ENCODE results near the gene USO1.
"Not testable (repeated sequence)": the region's sequence is repeated elsewhere in the genome, so short reads cannot be mapped to it uniquely, and the experiment has no call there.

Gene USO1

DNA sequence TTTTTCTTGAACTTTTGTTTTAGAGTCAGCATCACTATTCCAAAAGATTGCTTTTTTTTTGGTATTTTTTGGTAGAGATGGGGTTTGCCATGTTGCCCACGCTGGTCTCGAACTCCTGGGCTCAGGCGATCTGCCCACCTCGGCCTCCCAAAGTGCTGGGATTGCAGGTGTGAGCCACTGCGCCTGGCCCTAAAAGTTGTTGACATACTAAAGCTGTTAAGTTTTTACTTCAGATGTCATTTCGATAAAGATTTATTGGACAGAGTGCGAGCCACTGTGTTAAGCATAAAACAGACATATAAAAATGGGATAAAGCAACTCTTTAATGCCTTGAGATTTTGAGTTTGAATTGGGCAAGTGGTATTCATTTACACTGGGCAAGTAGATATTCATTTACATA is 28.3 kb downstream of the USO1 start:
- in situ Hi-C loops (cut with HindIII; ENCODE audit: low sequenced_read_pairs), result no loop called here

DNA sequence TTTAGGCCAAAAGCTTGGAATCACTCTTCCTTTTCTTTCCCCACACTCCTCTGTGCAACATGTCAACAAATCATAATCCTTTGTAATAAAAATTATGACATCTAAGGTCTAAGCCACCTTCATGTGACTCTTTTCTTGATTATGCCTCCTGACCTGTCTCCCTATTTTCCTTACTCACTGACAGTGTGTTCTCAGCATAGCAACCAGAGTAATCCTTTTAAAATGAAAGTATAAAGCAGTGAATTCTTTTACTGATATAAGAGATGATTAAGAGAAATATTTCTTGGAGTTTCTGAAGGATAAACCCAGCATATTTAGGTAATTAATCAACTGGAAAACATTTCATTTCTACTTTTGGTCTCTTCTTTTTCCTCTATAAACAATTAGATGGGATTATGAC is 44.7 kb downstream of the USO1 start:
- in situ Hi-C loops (cut with HindIII; ENCODE audit: low sequenced_read_pairs), result no loop called here

DNA sequence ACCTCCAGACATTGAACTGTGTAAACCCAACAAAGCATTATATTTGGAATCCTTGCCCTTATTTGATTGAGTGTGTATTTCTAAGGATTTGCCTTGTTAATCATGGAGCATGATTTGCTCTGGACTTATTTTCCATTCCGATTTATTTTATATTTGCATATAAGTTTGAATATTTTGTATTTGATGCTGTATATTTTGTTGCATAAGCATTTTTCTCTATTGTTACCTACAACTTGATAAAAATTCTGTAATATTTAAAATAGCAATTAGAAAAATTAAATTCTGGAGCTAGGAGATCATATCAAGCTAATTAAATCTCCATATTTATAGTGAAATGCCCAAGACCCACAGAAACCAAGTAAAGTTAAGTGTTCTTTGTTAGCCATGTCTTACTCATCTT is 47.2 kb downstream of the USO1 start:
- in situ Hi-C loops (cut with HindIII; ENCODE audit: low sequenced_read_pairs), result no loop called here

DNA sequence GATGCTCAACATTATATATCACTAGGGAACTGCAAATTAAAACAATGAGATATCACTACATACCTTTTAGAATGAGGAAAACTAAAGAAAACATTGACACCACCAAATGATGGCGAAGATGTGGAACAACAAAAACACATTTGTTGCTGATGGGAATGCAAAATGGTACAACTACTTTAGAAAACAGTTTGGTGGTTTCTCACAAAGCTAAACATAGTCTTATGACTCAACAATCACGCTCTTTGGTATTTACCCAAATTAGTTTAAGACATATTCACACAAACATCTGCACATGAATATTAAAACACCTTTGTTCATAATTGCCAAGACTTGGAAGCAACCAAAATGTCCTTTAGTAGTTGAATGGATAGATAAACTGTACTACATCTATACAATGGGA is 53.2 kb downstream of the USO1 start:
- in situ Hi-C loops (cut with HindIII; ENCODE audit: low sequenced_read_pairs), result no loop called here

DNA sequence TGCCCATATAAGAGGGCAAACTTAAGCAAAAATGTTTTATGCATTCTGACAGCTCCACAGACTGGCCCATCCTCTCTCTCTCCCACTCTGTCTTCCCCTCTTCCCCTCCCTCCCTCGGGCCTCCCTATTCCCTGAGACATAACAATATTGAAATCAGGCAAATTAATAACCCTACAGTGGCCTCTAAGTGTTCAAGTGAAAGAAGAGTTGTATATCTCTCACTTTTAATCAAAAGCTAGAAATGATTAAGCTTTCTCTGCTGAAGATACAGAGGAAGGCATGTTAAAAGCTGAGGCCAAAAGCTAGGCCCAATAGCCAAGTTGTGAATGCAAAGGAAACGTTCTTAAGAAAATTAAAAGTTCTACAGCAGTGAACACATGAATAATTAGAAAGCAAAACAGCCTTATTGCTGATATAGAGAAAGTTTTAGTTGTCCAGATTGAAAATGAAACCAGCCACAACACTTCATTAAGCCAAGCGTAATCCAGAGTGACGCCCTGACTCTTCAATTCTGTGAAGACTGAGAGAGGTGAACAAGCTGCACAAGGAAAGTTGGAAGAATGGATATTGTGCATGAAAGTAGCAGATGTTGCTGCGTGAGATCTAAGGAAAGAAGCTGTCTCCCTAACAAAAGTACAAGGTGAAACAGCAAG is 54.9 kb downstream of the USO1 start:
- in situ Hi-C loops (cut with HindIII; ENCODE audit: low sequenced_read_pairs), result no loop called here

DNA sequence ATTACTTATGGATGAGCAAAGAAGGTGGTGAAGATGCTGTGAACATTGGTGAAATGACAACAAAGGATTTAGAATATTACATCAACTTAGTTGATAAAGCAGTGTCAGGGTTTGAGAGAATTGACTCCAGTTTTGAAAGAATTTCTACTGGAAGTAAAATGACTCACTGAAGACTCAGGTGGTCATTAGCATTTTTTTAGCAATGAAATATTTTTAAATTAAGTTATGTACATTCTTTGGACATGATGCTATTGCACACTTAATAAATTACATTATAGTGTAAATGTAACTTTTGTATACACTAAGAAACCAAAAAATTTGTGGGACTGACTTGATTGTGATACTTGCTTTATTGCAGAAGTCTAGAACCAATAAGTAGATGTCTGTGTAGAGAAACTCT is 56.9 kb downstream of the USO1 start:
- in situ Hi-C loops (cut with HindIII; ENCODE audit: low sequenced_read_pairs), result no loop called here

DNA sequence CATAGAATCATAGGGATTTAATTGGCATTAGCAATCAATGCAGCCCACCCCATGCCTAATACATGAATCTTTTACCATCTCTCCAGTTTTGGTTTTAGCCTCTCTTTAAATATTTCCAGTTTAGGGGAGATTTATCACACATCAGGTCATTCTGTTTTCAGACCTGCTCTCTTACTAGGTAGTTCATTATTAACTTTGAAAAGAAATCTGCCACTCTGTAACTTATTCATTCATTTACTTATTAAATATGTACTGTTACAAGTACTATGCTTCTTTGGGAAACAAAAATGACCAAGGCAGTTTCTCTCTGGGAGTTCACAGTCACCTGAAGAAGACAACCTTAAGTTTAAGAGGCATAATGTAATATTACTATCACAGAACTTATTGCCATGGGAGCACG is 62.1 kb downstream of the USO1 start:
- in situ Hi-C loops (cut with HindIII; ENCODE audit: low sequenced_read_pairs), result no loop called here

DNA sequence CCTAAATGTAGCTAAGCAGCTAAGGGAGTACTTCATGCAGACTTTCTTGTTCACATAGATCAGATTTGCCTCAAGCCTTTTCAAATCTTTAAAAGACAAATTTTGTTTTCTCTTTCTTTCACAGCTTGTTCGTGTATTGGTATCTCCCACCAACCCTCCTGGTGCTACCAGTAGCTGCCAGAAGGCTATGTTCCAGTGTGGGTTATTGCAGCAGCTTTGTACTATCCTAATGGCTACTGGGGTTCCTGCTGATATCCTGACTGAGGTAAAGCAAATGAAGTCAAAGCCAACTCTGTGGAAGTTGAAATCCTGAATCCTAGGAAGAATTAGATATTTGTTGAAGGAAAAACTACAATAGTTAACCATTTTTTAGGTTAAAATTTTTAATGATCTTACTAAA is 62.6 kb downstream of the USO1 start:
- in situ Hi-C loops (cut with HindIII; ENCODE audit: low sequenced_read_pairs), result no loop called here

DNA sequence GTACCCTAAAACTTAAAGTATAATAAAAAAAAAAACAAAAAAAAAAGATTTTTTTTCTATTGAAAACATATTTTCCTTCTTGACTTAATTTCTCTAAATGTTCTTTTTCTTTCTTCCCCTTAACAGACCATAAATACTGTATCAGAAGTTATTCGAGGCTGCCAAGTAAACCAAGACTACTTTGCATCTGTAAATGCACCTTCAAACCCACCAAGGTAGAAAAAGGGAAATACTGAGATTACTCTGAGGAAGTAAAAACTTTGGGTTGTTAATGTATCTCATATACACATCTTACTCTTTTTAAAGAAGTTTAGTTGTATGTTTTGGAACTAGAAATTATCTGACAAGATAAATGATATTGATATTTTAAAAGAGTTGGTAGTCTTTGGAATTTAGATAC is 65.6 kb downstream of the USO1 start:
- in situ Hi-C loops (cut with HindIII; ENCODE audit: low sequenced_read_pairs), result no loop called here

DNA sequence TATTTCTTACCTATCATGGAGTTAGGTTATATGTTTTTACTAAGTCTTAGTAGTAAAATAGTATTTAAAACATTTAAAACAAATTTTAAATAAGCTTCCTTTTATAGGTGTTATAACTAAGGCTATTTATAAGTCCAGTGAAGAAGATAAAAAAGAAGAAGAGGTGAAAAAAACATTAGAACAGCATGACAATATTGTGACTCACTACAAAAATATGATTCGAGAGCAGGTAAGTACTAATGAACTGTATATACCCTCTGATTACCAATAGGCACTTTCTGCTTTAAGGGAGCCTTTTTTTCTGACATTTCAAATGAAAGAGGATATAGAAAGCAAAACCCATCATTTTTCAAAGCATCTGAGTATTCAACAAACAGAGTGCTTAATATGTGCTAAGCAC is 76.6 kb downstream of the USO1 start:
- in situ Hi-C loops (cut with HindIII; ENCODE audit: low sequenced_read_pairs), result no loop called here

DNA sequence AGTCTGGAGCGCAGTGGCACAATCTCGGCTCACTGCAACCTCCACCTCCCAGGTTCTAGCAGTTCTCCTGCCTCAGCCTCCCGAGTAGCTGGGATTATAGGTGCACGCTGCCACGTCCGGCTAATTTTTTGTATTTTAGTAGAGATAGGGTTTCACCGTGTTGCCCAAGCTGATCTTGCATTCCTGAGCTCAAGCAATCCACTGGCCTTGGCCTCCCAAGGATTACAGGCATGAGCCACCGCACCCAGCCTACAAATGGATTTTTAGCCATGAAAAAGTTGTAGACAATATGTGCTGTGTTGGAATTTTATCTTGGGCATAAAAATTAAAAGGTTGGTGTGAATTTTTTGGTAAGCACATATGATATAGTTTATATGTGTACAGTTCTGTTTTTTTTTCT is 81.7 kb downstream of the USO1 start:
- in situ Hi-C loops (cut with HindIII; ENCODE audit: low sequenced_read_pairs), result not testable (repeated sequence)

DNA sequence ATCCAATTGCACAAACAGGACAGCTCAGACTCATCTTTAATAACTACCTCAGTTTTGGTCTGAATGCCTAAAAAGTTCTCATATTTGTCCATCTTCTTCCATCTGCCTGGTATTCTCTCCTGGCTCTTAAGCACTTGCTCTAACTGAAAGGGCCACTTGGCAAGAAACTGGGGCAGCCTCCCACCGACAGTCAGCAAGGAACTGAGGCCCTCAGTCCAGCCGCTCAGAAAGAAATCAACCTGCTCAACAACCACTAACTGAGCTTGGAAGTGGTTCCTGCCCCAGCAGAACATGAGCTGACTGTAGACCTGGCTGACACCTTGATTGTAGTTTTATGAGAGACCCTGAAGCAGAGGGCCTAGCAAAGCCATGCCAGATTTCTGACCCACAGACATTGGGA is 93.5 kb downstream of the USO1 start:
- in situ Hi-C loops (cut with HindIII; ENCODE audit: low sequenced_read_pairs), result no loop called here

DNA sequence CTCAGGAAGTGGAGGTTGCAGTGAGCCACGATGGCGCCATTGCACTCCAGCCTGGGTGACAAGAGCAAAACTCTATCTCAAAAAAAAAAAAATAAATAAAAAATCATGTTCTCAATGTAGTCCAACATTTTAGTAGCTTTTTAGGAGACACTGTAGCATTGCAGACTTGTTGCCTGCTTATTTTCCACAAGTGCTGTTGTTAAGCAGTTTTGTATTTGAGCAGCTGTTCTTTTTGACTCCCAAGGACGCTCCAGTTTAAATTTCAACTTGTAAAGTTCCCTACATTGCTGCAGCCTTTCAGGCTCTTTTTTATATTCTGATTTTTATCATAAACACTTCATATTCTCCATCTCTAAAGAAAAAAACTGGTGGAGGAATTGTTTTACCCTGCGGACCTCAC is 94.7 kb downstream of the USO1 start:
- in situ Hi-C loops (cut with HindIII; ENCODE audit: low sequenced_read_pairs), result no loop called here

DNA sequence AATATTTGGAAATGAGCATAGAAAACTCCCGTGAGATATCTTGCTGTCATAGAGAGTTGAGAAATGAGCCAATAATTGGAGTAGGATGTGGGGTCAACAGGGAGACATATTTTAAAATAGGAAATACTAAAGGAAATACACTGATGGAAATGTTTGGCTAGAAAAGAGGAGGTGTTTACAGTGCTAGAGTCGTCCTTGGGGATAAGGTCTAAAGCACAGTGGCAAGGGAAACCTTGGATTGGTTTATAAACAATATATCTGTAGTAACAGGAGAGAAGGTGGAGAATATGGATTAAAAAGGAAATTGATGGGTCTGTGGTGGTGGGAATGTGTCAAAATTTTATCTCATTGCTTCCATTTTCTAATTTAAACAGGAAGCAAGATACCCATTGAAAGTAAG is 95.8 kb downstream of the USO1 start:
- in situ Hi-C loops (cut with HindIII; ENCODE audit: low sequenced_read_pairs), result no loop called here

DNA sequence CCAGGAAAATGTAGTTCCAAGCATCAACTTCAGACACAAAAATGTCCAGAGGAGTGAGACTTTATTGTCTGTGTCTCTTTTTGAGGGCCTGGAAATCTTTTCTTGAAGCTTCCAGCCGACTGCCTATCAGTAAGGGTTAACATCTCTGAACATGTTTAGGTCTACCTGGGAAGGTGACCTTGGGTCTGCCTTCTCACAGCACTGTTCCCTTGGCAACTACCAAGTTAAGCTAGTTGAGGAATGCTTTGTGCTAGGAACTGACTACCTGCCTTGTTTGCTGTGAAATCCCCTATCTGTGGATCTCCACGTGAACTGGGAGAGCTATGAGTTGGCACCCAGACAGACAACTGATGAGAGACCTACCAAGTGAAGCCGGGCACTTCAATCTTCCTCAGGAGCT is 96.3 kb downstream of the USO1 start:
- in situ Hi-C loops (cut with HindIII; ENCODE audit: low sequenced_read_pairs), result no loop called here

DNA sequence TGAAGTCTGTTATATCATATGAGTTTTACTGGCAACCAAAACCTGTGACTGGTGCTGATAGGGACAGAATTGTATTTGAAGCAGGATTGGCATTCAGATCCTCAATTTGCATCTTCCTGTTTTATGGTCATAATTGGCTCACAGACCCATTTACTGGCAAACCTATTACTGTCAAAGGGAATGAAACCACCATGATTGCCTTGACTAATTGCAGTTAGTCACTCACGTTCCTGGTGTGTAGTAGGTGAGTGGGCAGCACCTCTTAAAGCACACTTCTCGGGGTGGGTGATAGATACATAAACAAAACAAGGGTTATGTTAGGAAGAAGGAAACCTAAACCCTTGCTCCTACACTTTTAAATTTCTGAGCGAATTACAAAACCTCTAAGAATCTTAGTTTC is 96.8 kb downstream of the USO1 start:
- in situ Hi-C loops (cut with HindIII; ENCODE audit: low sequenced_read_pairs), result no loop called here

DNA sequence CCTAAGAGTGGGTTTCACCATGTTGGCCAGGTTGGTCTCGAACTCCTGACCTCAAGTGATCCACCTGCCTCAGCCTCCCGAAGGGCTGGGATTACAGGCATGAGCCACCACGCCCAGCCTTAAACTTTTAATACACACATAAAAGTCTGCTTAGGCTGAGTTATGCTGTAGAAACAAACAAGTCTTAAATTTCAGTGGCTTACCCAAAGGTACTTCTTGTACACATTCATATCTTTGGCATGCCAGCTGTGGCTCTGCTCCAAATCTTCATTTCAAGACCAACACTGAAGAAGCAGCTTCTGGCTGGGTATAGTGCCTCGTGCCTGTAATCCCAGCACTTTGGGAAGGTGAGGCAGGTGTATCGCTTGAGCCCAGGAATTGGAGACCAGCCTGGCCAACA is 97.6 kb downstream of the USO1 start:
- in situ Hi-C loops (cut with HindIII; ENCODE audit: low sequenced_read_pairs), result no loop called here

DNA sequence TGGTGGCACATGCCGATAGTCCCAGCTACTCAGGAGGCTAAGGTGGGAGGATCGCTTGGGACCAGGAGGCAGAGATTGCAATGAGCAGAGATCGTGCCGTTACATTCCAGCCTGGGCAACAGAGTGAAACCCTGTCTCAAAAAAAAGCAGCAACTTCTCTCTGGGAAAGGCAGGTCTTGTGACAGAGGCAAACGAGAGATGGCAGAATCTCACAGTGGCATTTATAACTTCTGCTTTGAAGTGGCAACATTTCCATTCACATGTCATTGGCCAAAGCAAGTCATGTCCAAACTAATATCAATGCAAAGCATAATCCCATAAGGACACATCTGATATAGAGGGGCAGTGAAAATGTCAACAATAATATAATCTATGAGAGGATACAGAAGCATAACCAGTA is 98.0 kb downstream of the USO1 start:
- in situ Hi-C loops (cut with HindIII; ENCODE audit: low sequenced_read_pairs), result no loop called here

DNA sequence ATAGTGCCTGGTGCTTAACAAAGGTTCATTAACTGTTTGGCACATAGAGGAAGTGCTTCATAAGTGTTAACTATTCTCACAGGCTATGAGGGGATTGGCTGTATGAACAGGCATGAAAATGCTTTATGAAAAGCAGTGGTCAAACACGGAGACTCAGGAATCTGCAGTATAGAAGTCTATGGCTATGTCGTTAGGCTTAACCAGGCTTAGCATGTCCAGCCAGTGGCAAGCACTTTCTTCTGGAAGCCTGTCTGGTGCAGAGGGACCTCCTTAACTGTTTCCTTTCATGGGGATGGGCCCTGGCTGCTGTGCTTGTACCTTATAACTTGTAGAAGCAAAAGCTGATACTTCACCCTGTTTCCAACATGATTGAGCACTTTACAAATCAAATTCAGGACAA is 99.4 kb downstream of the USO1 start:
- in situ Hi-C loops (cut with HindIII; ENCODE audit: low sequenced_read_pairs), result no loop called here

DNA sequence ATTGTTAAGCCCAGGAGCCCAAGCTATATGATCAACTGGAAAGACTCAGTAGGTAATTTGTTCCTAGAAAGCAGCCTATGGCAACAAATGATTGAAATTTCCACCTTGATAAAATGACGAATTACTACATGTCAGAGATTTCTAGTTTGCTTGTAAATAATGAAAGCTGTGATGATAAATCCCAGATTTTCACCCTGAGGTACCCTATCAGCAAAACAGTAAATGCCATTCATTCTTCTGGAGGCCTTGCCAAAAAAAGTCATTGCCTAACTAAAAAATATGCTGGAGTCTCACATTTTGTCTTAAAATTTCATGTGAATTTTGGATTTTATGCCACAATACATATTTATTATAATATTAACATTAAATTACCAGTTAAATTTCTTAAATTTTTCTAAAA is 106.5 kb downstream of the USO1 start:
- in situ Hi-C loops (cut with HindIII; ENCODE audit: low sequenced_read_pairs), result no loop called here

DNA sequence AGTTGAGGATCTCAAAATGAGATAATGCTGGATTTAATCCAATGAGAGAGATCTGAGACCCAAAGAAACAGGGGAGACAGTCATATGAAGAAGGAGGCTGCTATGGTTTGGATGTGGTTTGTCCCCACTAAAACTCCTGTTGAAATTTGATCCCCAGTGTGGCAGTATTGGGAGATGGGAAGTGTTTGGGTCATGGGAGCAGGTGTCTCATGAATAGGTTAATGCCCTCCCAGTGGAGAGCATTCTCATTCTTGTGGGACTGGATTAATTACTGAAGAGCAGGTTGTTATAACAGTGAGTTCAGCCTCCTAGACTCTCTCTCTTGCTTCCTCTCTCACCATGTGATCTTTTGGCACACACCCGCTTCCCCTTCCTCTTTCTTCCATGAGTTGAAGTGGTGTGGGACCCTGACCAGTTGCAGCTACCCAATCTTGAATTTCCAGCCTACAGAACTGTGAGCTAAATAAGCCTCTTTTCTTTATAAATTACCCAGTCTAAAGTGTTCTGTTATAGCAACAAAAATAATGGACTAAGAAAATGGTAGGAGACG is 107.6 kb downstream of the USO1 start:
- in situ Hi-C loops (cut with HindIII; ENCODE audit: low sequenced_read_pairs), result no loop called here

DNA sequence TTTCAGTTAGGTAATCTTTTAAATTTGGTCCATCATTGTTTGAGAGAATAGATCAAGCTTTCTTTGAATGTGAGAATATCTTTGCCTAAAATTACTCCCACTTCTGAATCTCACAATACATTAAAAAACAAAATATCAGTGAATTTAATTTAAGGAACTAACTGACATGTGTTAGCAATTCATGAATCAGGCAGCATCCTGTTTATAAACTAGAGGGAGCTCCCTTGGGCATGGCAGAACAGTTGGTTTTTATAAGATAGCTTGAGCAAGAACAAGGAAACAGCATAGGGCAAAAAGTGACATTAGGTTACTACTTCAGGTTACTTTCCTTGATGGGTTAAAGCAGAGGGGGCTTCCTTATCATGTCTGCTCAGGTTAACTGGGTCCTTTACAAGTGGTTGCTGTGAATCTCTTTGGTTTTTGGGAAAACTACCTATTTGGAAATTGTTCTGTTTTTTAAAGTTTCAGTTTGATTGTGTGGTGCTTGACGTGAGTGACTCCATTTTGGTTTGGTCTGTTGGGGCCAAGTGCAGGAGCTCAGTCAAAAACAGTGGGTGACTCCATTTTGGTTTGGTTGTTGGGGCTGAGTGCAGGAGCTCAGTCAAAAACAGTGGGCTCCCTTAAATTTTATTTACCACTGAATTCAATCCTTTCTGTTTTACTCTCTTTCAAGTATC is 109.9 kb downstream of the USO1 start:
- in situ Hi-C loops (cut with HindIII; ENCODE audit: low sequenced_read_pairs), result no loop called here

DNA sequence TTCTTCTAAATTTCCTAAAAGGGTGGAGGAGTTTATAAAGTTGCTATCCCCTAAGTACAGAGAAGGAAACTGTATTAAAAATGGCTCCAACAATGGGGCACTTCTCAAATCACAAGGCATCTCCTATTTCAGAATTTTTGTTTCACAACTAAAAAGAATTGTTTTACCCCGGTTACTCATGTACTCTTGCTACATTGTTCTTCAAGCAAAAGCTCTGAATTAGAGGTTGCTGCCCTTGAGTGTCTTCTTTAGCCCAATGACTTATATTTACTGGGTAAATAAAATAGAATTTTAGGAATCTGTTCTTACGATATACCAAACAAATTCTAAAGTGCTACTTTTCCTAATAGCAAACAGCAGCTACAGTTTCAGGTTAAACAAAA is 110.4 kb downstream of the USO1 start:
- in situ Hi-C loops (cut with HindIII; ENCODE audit: low sequenced_read_pairs), result no loop called here

All from DLD1 (cell line).